H9 (cell line): Measurements from ENCODE around the gene ASIC1. TPM values are rescaled to one million over a fixed set of nuclear protein-coding genes. Genes with fewer than 3 reads are reported as not detected.

Source experiments
- DNase-seq: peaks from one replicate; pipeline ENCODE4 v3.0.0-alpha.2; 2017
- H2AFZ ChIP-seq: one replicate; pipeline ENCODE4 v1.6.1; 2013; ENCODE audit warnings: mild to moderate bottlenecking, low read length, control low read depth, moderate library complexity
- H2AK5ac ChIP-seq: 2 replicates; pipeline ENCODE4 v1.6.1; 2013; ENCODE audit warnings: low read length, control low read depth, mixed read lengths; ENCODE audit not compliant: insufficient read length
- H2BK120ac ChIP-seq: one replicate; pipeline ENCODE4 v1.6.1; 2013; ENCODE audit warnings: low read depth, mild to moderate bottlenecking, low read length, control low read depth, inconsistent platforms; ENCODE audit not compliant: poor library complexity, severe bottlenecking
- H2BK12ac ChIP-seq: 2 replicates; pipeline ENCODE4 v1.6.1; 2013; ENCODE audit warnings: low read length, control low read depth, mixed read lengths, low read depth; ENCODE audit not compliant: insufficient read length
- H2BK15ac ChIP-seq: 2 replicates; pipeline ENCODE4 v1.6.1; 2013; ENCODE audit warnings: low read depth, low read length, control low read depth
- H2BK20ac ChIP-seq: one replicate; pipeline ENCODE4 v1.6.1; 2013; ENCODE audit warnings: low read depth, mild to moderate bottlenecking, low read length, control low read depth, inconsistent platforms; ENCODE audit not compliant: poor library complexity, severe bottlenecking
- H2BK5ac ChIP-seq: 2 replicates; pipeline ENCODE4 v1.6.1; 2013; ENCODE audit warnings: low read length, control low read depth, mixed read lengths; ENCODE audit not compliant: insufficient read length
- H3K14ac ChIP-seq: 2 replicates; pipeline ENCODE4 v1.6.1; 2013; ENCODE audit warnings: low read length, control low read depth; ENCODE audit not compliant: insufficient read depth
- H3K18ac ChIP-seq: 2 replicates; pipeline ENCODE4 v1.6.1; 2013; ENCODE audit warnings: low read depth, mild to moderate bottlenecking, mixed read lengths, low read length, control low read depth; ENCODE audit not compliant: insufficient read length
- H3K23ac ChIP-seq: 2 replicates; pipeline ENCODE4 v1.6.1; 2013; ENCODE audit warnings: low read length, control low read depth, mixed read lengths, low read depth; ENCODE audit not compliant: insufficient read length
- H3K23me2 ChIP-seq: 2 replicates; pipeline ENCODE4 v1.6.1; 2013; ENCODE audit warnings: low read depth, mild to moderate bottlenecking, mixed read lengths, low read length, control low read depth; ENCODE audit not compliant: insufficient read length, poor library complexity, severe bottlenecking
- H3K27ac ChIP-seq: 2 replicates; pipeline ENCODE4 v1.5.1; 2013; ENCODE audit warnings: low read length, control low read depth, mixed read lengths, low read depth; ENCODE audit not compliant: insufficient read length
- H3K27me3 ChIP-seq: 2 replicates; pipeline ENCODE4 v1.6.1; 2013; ENCODE audit warnings: low read length, control low read depth, inconsistent platforms; ENCODE audit not compliant: insufficient read depth
- H3K4ac ChIP-seq: 2 replicates; pipeline ENCODE4 v1.6.1; 2013; ENCODE audit warnings: low read depth, mild to moderate bottlenecking, control low read depth, inconsistent platforms, low read length, moderate library complexity
- H3K4me1 ChIP-seq: 2 replicates; pipeline ENCODE4 v1.6.1; 2013; ENCODE audit warnings: low read length, control low read depth, inconsistent platforms; ENCODE audit not compliant: insufficient read depth
- H3K4me2 ChIP-seq: 2 replicates; pipeline ENCODE4 v1.6.1; 2013; ENCODE audit warnings: low read length, control low read depth, mixed read lengths; ENCODE audit not compliant: insufficient read length, insufficient read depth
- H3K56ac ChIP-seq: 2 replicates; pipeline ENCODE4 v1.6.1; 2013; ENCODE audit warnings: low read depth, mild to moderate bottlenecking, mixed read lengths, low read length, control low read depth; ENCODE audit not compliant: insufficient read length
- H3K79me1 ChIP-seq: 2 replicates; pipeline ENCODE4 v1.6.1; 2013; ENCODE audit warnings: low read depth, mild to moderate bottlenecking, moderate library complexity, low read length, control low read depth, inconsistent platforms; ENCODE audit not compliant: insufficient read depth, poor library complexity, severe bottlenecking
- H3K79me2 ChIP-seq: 2 replicates; pipeline ENCODE4 v1.6.1; 2013; ENCODE audit warnings: low read length, control low read depth, inconsistent platforms; ENCODE audit not compliant: insufficient read depth
- H3K9ac ChIP-seq: 2 replicates; pipeline ENCODE4 v1.6.1; 2013; ENCODE audit warnings: low read length, control low read depth, mixed read lengths; ENCODE audit not compliant: insufficient read length; ENCODE audit errors: extremely low read depth
- H3K9me3 ChIP-seq: one replicate; pipeline ENCODE4 v1.6.1; 2013; ENCODE audit warnings: low read depth, low read length, inconsistent platforms; ENCODE audit not compliant: control insufficient read depth
- H3T11ph ChIP-seq: one replicate; pipeline ENCODE4 v1.6.1; 2013; ENCODE audit warnings: mild to moderate bottlenecking, low read length, control low read depth, inconsistent platforms
- H4K20me1 ChIP-seq: one replicate; pipeline ENCODE4 v1.6.1; 2013; ENCODE audit not compliant: control insufficient read depth, insufficient read length, insufficient read depth
- H4K5ac ChIP-seq: 2 replicates; pipeline ENCODE4 v1.6.1; 2013; ENCODE audit warnings: low read depth, mild to moderate bottlenecking, mixed read lengths, low read length, control low read depth; ENCODE audit not compliant: insufficient read length
- H4K8ac ChIP-seq: replicated peaks from 2 replicates; pipeline ENCODE4 v1.6.1; 2013; ENCODE audit warnings: low read length, control low read depth, mixed read lengths, low read depth; ENCODE audit not compliant: insufficient read length
- H4K91ac ChIP-seq: 2 replicates; pipeline ENCODE4 v1.6.1; 2013; ENCODE audit warnings: low read depth, mild to moderate bottlenecking, moderate library complexity, mixed read lengths, low read length, control low read depth; ENCODE audit not compliant: insufficient read length
- H3K27ac Mint-ChIP-seq, 3 experiments: 2 replicates in 2 of 3; 3 replicates in 1 of 3; pipeline ENCODE4 v1.8.0; 2020 to 2021; ENCODE audit warnings: mixed read lengths in 3 of 3, mild to moderate bottlenecking in 1 of 3, moderate library complexity in 1 of 3
- H3K27me3 Mint-ChIP-seq: 2 replicates; pipeline ENCODE4 v1.8.0; 2021; ENCODE audit warnings: low read depth, mild to moderate bottlenecking, moderate library complexity, mixed read lengths
- H3K36me3 Mint-ChIP-seq, 3 experiments: 2 replicates in 2 of 3; 3 replicates in 1 of 3; pipeline ENCODE4 v1.8.0; 2020 to 2021; ENCODE audit warnings: low read depth in 3 of 3, mixed read lengths in 3 of 3; ENCODE audit not compliant: insufficient read depth in 1 of 3
- H3K4me1 Mint-ChIP-seq, 2 experiments: 2 replicates each; pipeline ENCODE4 v1.8.0; 2020; ENCODE audit warnings: mixed read lengths in 2 of 2
- H3K4me3 Mint-ChIP-seq, 2 experiments: 2 replicates in 1 of 2; 3 replicates in 1 of 2; pipeline ENCODE4 v1.8.0; 2020 to 2021; ENCODE audit warnings: mild to moderate bottlenecking in 2 of 2, mixed read lengths in 2 of 2, moderate library complexity in 1 of 2
- H3K9me3 Mint-ChIP-seq, 2 experiments: 2 replicates in 1 of 2; 3 replicates in 1 of 2; pipeline ENCODE4 v1.8.0; 2020; ENCODE audit warnings: mild to moderate bottlenecking in 2 of 2, mixed read lengths in 2 of 2, moderate library complexity in 1 of 2
- WGBS: extraction: QIAGEN DNeasy Blood & Tissue Kit; methylation state at CpG from one replicate; pipeline ENCODE4 v1.1.7; 2013; ENCODE audit warnings: missing lambda C conversion rate, low lambda C conversion rate, mixed read lengths; ENCODE audit not compliant: insufficient read length; ENCODE audit errors: extremely low coverage; 5-methylcytosine and 5-hydroxymethylcytosine counted together
- total RNA-seq: library from RNA; stranded (reverse); gene quantifications from 2 replicates; pipeline ENCODE4 v1.2.1, GENCODE V29; 2021
- TF ChIP-seq, protein P1 (sequence below): fragments of 200-600 bp; sonication (generic); conservative IDR thresholded peaks from 3 replicates; pipeline ENCODE4 v1.8.0; 2021; ENCODE audit warnings: antibody characterized with exemption, mild to moderate bottlenecking

Gene ASIC1
- total RNA-seq, 1 experiment from 2014 or later = 3.9 TPM

DNA sequence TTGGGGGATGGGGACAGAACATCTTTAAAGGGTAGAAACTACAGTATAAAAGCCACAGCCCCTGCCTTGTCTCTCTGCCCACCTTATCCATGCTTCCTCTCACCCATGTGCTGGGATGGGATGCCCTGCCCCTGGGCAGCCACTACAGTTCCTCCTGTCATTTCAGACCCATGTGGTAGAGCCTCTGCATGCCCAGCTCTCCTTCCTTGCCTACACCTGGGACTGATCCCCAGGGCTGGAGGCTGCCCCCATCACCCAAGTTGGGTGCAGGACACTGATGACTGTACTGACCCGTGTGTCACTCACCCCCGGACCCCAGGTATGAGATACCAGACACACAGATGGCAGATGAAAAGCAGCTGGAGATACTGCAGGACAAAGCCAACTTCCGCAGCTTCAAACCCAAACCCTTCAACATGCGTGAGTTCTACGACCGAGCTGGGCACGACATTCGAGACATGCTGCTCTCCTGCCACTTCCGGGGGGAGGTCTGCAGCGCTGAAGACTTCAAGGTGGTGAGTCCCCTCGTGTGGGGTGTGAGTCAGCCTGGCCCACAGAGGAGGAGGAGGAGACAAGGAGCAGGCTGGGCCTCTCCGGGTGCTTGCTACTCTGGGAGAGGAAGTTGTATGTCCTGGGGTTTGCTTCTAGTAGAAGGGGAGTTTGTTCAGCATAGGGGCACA is 2.2 kb downstream of the ASIC1 start:
- H3K4ac ChIP-seq = no peak overlapping the region
- Mint-ChIP-seq H3K9me3 (peaks cover 0 to 2% of the 10 kb centered on the region in 2 experiments; a peak in 1 of 5 replicates), H3K4me1 (peaks cover 16 to 22% of the 10 kb centered on the region in 2 experiments), H3K4me3 (peak overlapping the region in 1 of 2 experiments; percentile 28; a peak in 1 of 5 replicates), H3K36me3 (no peaks in the 10 kb centered on the region; a peak in 1 of 7 replicates), H3K27ac (no peak overlapping the region), H3K27me3 (peaks cover 91% of the 10 kb centered on the region)
- no peak overlapping the region for H4K91ac ChIP-seq
- no peak overlapping the region for H3T11ph ChIP-seq
- H2AK5ac ChIP-seq = no peak overlapping the region
- no peak overlapping the region; the same call in 1 of the 2 replicates for H3K14ac ChIP-seq
- no peak overlapping the region for H4K8ac ChIP-seq
- no peak for DNase-seq
- no peak overlapping the region for H3K56ac ChIP-seq
- TF ChIP-seq, protein P1, sequence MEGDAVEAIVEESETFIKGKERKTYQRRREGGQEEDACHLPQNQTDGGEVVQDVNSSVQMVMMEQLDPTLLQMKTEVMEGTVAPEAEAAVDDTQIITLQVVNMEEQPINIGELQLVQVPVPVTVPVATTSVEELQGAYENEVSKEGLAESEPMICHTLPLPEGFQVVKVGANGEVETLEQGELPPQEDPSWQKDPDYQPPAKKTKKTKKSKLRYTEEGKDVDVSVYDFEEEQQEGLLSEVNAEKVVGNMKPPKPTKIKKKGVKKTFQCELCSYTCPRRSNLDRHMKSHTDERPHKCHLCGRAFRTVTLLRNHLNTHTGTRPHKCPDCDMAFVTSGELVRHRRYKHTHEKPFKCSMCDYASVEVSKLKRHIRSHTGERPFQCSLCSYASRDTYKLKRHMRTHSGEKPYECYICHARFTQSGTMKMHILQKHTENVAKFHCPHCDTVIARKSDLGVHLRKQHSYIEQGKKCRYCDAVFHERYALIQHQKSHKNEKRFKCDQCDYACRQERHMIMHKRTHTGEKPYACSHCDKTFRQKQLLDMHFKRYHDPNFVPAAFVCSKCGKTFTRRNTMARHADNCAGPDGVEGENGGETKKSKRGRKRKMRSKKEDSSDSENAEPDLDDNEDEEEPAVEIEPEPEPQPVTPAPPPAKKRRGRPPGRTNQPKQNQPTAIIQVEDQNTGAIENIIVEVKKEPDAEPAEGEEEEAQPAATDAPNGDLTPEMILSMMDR = no peak
- no peak overlapping the region for H2BK12ac ChIP-seq
- H3K23me2 ChIP-seq = peaks cover 3% of the 10 kb centered on the region
- no peak overlapping the region for H3K23ac ChIP-seq
- H3K4me2 ChIP-seq = no peak overlapping the region
- no peak overlapping the region for H3K18ac ChIP-seq
- no peak overlapping the region for H2BK20ac ChIP-seq
- no peak overlapping the region for H3K27ac ChIP-seq
- no peak overlapping the region for H2BK5ac ChIP-seq
- H4K5ac ChIP-seq = no peak overlapping the region
- no CpG with 5 or more reads among the region's 12 CpGs for WGBS
- H4K20me1 ChIP-seq = no peaks in the 10 kb centered on the region
- no peak overlapping the region for H2BK15ac ChIP-seq
- no peaks in the 10 kb centered on the region for H3K9me3 ChIP-seq
- H3K4me1 ChIP-seq = no peaks in the 10 kb centered on the region
- H3K9ac ChIP-seq = no peak overlapping the region
- no peak overlapping the region for H2AFZ ChIP-seq
- no peaks in the 10 kb centered on the region for H3K79me1 ChIP-seq
- H2BK120ac ChIP-seq = no peak overlapping the region
- no peaks in the 10 kb centered on the region for H3K79me2 ChIP-seq
- H3K27me3 ChIP-seq = peaks cover 32% of the 10 kb centered on the region; the same call in 1 of the 2 replicates
